Lung (tissue), 12 donors: ENCODE measurements around the gene PTPRN2. TPM values are rescaled to one million over a fixed set of nuclear protein-coding genes. Genes with fewer than 3 reads are reported as not detected.

Experiments used
- ATAC-seq: fragments of 200-7000 bp; cut with Tn5 transposase; one replicate; pipeline ENCODE4 v1.9.1; 2020; ENCODE audit warnings: moderate number of reproducible peaks; ENCODE audit not compliant: insufficient read depth, low FRiP score
- DNase-seq, 3 donors: peaks; one replicate each; pipeline ENCODE4 v3.0.0-alpha.2; 2013 to 2017
- H3K27ac ChIP-seq, 2 donors: one replicate each; pipeline ENCODE4 v1.5.1; 2013; ENCODE audit warnings: mild to moderate bottlenecking in 2 of 2, moderate library complexity in 2 of 2, control low read depth in 1 of 2, inconsistent platforms in 1 of 2, low read depth in 1 of 2, low read length in 1 of 2
- H3K27me3 ChIP-seq, 3 donors: one replicate each; pipeline ENCODE4 v1.5.1; 2013; ENCODE audit warnings: low read length in 2 of 3; ENCODE audit not compliant: control insufficient read depth in 3 of 3, insufficient read depth in 3 of 3
- H3K36me3 ChIP-seq, 4 donors: one replicate each; pipeline ENCODE4 v1.5.1; 2013; ENCODE audit warnings: low read length in 4 of 4, mild to moderate bottlenecking in 1 of 4, moderate library complexity in 1 of 4; ENCODE audit not compliant: control insufficient read depth in 4 of 4, insufficient read depth in 4 of 4
- H3K4me1 ChIP-seq, 5 donors: one replicate each; pipeline ENCODE4 v1.5.1; 2013; ENCODE audit warnings: low read length in 5 of 5, mild to moderate bottlenecking in 2 of 5, moderate library complexity in 1 of 5; ENCODE audit not compliant: control insufficient read depth in 5 of 5, insufficient read depth in 5 of 5
- H3K4me3 ChIP-seq: one replicate; pipeline ENCODE4 v1.5.1; 2013; ENCODE audit warnings: mild to moderate bottlenecking, control low read depth, moderate library complexity
- H3K9ac ChIP-seq, 2 donors: one replicate each; pipeline ENCODE4 v1.5.1; 2013; ENCODE audit warnings: low read length in 2 of 2, control low read depth in 1 of 2; ENCODE audit not compliant: insufficient read depth in 1 of 2
- H3K9me3 ChIP-seq, 4 donors: one replicate each; pipeline ENCODE4 v1.5.1; 2013; ENCODE audit warnings: low read length in 3 of 4, mild to moderate bottlenecking in 1 of 4, moderate library complexity in 1 of 4; ENCODE audit not compliant: control insufficient read depth in 4 of 4, insufficient read depth in 3 of 4
- WGBS, 2 donors: extraction: QIAGEN DNeasy Blood & Tissue Kit; methylation state at CpG; one replicate each; pipeline ENCODE4 v1.1.7; 2013; 5-methylcytosine and 5-hydroxymethylcytosine counted together
- polyA plus RNA-seq, 2 donors: library from polyadenylated mRNA; stranded (reverse); fragments of 200-250 nt; gene quantifications; one replicate each; pipeline ENCODE4 v1.2.1, GENCODE V29; 2013
- total RNA-seq, 2 donors: library from RNA; depleted of rRNA in 1 of 2; stranded (reverse); fragments of >200 nt in 1 of 2; gene quantifications; one replicate each; pipeline ENCODE4 v1.2.1, GENCODE V29; 2014 to 2021
- TF ChIP-seq, protein P1 (sequence below): IDR thresholded peaks from 2 replicates; pipeline ENCODE4 v1.5.1; 2012; ENCODE audit warnings: mild to moderate bottlenecking; ENCODE audit errors: control extremely low read depth, extremely low read depth
- donor health status: control.
- donor health status: control.
- donor health status: Bipolar disorder and iron deficiency.
- donor health status: healthy.
- donor health status: DM: yes; HTN: yes; CAD: no.

Gene PTPRN2
- total and polyA plus RNA-seq, 4 donors = 2.1 to 7.4 (median 4.4) TPM

GRCh38 chr7:158084555-158084954, 503.1 kb downstream of the PTPRN2 start:
- WGBS, 2 donors = 96% methylated on average over 18 of the region's 18 CpGs
- Histone ChIP-seq H3K36me3 (no peaks in the 10 kb centered on the region), H3K9ac (no peak overlapping the region), H3K27ac (no peak overlapping the region), H3K4me3 (no peak overlapping the region), H3K27me3 (no peaks in the 10 kb centered on the region), H3K9me3 (peaks cover 0 to 6% (median 0%) of the 10 kb centered on the region in 4 donors), H3K4me1 (no peaks in the 10 kb centered on the region)
- no peak for ATAC-seq
- no peak for DNase-seq
- TF ChIP-seq, protein P1, sequence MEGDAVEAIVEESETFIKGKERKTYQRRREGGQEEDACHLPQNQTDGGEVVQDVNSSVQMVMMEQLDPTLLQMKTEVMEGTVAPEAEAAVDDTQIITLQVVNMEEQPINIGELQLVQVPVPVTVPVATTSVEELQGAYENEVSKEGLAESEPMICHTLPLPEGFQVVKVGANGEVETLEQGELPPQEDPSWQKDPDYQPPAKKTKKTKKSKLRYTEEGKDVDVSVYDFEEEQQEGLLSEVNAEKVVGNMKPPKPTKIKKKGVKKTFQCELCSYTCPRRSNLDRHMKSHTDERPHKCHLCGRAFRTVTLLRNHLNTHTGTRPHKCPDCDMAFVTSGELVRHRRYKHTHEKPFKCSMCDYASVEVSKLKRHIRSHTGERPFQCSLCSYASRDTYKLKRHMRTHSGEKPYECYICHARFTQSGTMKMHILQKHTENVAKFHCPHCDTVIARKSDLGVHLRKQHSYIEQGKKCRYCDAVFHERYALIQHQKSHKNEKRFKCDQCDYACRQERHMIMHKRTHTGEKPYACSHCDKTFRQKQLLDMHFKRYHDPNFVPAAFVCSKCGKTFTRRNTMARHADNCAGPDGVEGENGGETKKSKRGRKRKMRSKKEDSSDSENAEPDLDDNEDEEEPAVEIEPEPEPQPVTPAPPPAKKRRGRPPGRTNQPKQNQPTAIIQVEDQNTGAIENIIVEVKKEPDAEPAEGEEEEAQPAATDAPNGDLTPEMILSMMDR = no peak

DNA sequence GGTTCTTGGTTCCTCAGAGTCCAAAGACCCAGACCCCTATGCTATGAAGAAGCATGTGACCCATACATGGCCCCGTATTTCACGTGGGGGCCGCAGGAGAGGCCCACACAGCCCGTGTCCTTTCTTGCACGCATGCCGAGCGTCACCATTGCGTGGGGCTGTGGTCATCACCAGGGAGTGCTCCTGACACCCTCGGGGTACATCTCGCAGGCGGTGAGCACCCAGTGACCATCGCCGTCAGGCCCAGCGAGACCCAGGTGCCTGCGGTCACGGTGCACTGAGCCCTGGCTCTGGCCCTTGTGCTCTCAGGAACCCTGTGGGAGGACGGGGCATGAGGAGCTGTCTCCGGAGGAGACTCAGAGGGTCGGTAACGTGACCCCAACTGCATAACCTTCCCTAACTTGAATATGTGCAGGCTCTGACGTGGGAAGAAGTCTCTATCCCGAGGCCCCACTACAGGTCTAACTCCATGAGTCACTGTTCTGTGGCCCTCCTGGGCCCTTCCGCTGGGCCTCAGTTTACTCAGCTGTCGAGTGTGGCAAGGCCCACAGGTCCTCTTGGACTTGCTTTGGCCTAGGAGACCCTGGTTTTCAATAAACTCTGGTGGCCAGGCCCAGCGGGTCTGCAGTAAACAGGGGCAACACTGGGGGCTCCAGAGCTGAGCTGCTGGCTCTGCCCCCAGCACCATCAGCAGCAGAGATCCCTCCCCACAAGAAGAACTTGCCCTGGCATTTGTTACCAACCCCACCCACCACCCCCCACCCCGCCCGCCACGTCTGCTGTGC, 503.9 kb downstream of the PTPRN2 start:
- no peak overlapping the region for H3K9ac ChIP-seq
- H3K9me3 ChIP-seq = peaks cover 0 to 6% (median 0%) of the 10 kb centered on the region in 4 donors
- no peaks in the 10 kb centered on the region for H3K4me1 ChIP-seq
- DNase-seq (no peak), ATAC-seq (no peak)
- TF ChIP-seq, protein P1 = no peak
- no peaks in the 10 kb centered on the region for H3K36me3 ChIP-seq
- no peaks in the 10 kb centered on the region for H3K27me3 ChIP-seq
- no peak overlapping the region for H3K4me3 ChIP-seq
- H3K27ac ChIP-seq = no peak overlapping the region
- 91 to 94% methylated on average over 28 of the region's 28 CpGs for WGBS, 2 donors

DNA sequence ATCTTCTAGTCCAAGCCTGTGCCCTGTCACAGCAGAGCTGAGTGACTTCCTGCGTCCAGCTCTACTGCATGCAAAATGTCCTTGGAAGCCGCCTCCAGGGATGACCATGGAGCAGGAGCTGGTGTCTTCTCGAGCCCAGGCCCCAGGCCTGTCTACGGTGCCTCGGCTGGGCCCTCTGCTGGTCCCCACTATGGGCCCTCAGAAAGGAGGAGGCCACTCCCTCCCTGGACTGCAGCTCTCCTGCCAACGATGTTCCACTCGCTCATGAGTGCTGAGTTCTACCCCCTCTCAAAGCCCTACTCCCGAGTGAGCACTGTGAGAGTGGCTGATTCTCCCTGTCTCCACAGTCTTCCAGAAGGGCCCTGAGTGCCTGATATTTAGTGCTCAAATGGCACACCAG, 504.9 kb downstream of the PTPRN2 start:
- TF ChIP-seq, protein P1 = no peak
- Histone ChIP-seq H3K27ac (no peak overlapping the region), H3K4me1 (no peaks in the 10 kb centered on the region), H3K4me3 (no peak overlapping the region), H3K27me3 (no peaks in the 10 kb centered on the region), H3K36me3 (no peaks in the 10 kb centered on the region), H3K9ac (no peak overlapping the region), H3K9me3 (peaks cover 0 to 6% (median 0%) of the 10 kb centered on the region in 4 donors)
- DNase-seq = no peak
- ATAC-seq = no peak
- WGBS, 2 donors = 87 to 92% methylated on average over 8 of the region's 8 CpGs
